Measurements from ENCODE around the gene MON1B.
A peak's percentile ranks its signal among the peaks of the same experiment; 100 is the strongest.

MON1B gene

GRCh38 chr16:77168901-77169300 lies 22.1 kb upstream of the MON1B start:
- TF ChIP-seq CTCF (IDR thresholded peaks at IDR 0.05), result no peak

- TF ChIP-seq CTCF (IDR thresholded peaks at IDR 0.05), result peak; percentile 76
Observed at GRCh38 chr16:77169650-77170236, 21.2 kb upstream of the MON1B start.

GRCh38 chr16:77170805-77171204 lies 20.2 kb upstream of the MON1B start:
- TF ChIP-seq CTCF (IDR thresholded peaks at IDR 0.05), result no peak

- TF ChIP-seq CTCF (IDR thresholded peaks at IDR 0.05), result peak; percentile 70
Observed at GRCh38 chr16:77171745-77172635, 19.0 kb upstream of the MON1B start.

GRCh38 chr16:77172951-77173350 lies 18.0 kb upstream of the MON1B start:
- TF ChIP-seq CTCF (IDR thresholded peaks at IDR 0.05), result no peak

GRCh38 chr16:77183137-77183536 lies 7.9 kb upstream of the MON1B start:
- no peak for TF ChIP-seq CTCF (IDR thresholded peaks at IDR 0.05)

GRCh38 chr16:77190190-77190477 lies 856 bp upstream of the MON1B start:
- no peak for TF ChIP-seq CTCF (IDR thresholded peaks at IDR 0.05)
